Measurements from ENCODE around the gene DDIT3. TPM values are rescaled to one million over a fixed set of nuclear protein-coding genes. Genes with fewer than 3 reads are reported as not detected.

DDIT3 gene
- total RNA-seq, 1 donor from 2014 or later = 20.2 TPM

DNA sequence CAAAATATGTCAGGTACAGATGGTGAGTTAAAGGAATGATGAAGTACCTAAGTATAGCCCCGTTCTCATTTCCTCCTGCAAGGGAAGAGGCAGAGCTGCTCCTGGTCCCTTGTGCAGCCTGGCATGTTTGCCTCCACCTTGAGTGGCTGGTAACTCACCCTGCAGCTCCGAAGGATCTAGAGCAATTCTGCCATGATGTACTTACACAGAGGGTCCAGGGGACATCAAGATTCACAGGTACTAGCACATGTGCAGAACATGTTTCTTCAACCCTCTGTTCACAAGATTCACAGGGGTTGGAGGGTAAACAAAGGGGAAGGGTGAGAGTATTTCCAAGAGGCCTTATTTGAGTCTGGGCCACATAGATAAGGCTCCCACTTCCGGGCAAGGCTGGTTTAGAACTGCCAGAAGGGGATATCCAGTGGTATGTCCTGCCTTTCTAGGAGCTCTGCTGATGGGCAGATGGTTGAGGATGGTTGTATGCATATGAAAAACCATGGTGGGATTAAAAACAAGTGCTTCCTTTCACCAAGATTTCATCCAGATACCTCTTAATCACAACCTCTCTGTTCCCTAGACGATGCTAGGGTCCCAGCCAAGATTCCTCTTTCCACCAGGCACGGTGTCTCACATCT is 18.9 kb upstream of the DDIT3 start:
- no peak for DNase-seq (ENCODE audit: low read depth)
- no peak overlapping the region for H3K4me3 ChIP-seq (ENCODE audit: low read depth, low read length)
- TF ChIP-seq, protein P1, sequence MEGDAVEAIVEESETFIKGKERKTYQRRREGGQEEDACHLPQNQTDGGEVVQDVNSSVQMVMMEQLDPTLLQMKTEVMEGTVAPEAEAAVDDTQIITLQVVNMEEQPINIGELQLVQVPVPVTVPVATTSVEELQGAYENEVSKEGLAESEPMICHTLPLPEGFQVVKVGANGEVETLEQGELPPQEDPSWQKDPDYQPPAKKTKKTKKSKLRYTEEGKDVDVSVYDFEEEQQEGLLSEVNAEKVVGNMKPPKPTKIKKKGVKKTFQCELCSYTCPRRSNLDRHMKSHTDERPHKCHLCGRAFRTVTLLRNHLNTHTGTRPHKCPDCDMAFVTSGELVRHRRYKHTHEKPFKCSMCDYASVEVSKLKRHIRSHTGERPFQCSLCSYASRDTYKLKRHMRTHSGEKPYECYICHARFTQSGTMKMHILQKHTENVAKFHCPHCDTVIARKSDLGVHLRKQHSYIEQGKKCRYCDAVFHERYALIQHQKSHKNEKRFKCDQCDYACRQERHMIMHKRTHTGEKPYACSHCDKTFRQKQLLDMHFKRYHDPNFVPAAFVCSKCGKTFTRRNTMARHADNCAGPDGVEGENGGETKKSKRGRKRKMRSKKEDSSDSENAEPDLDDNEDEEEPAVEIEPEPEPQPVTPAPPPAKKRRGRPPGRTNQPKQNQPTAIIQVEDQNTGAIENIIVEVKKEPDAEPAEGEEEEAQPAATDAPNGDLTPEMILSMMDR (conservative IDR thresholded peaks at IDR 0.05; ENCODE audit: low read depth, low read length) = no peak

DNA sequence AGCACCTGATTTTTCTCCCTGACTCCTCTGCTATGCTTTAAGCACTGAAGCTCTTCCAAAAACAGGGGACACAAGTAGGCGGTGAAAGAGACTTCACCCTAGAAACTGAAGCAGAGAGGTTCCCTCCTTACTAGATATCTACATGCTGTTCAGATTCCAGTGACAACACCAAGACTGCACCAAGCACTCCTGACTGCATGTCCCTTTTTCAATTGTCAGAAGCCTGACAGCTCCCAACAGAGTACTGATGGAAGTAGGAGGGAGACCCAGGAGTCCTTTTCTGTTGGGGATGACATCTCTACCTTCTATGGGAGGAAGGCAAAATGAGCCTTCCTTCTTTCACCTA is 16.3 kb upstream of the DDIT3 start:
- H3K4me3 ChIP-seq (ENCODE audit: low read depth, low read length) = no peak overlapping the region
- TF ChIP-seq, protein P1 (conservative IDR thresholded peaks at IDR 0.05; ENCODE audit: low read depth, low read length) = no peak
- DNase-seq (ENCODE audit: low read depth) = no peak

DNA sequence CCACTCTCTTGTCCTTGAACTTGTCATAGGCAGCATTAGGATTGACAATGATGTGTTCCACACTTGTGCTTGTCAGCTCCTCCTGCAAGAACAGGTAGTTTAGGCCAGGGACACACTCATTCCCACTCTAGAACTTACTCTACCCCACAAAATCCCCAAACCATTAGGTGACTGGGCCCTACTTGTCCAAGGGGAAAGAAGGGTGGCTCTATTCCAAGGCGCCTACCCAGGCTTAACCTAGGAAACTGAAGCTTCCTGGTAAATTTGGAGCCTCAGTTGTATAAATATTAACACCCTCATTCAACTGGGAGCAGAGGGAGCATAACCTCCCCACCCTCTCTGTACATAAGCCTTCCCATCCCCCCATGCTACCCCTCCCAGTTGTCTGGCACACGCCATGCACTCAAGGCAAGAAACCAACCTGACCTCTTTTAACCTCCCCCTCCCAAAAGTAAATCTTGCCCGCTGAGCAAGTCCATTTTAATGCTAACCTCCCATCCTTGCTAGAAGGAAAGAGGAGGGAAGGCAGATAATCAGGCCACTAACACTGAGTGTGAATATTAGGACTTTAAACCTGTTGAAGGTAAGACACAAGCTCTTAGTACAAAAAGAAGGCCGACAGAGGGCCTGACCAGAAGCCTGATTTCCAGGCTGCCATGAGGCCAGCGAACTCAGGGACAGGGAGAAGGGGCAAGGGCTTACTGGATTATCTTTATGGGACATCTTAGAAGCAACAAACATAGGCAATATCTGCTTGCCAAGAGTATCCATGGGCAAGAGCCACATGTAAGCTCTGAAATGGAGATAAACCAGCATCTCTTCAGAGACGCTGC is 15.7 kb upstream of the DDIT3 start:
- no peak for DNase-seq (ENCODE audit: low read depth)
- TF ChIP-seq, protein P1 (conservative IDR thresholded peaks at IDR 0.05; ENCODE audit: low read depth, low read length) = no peak
- no peak overlapping the region for H3K4me3 ChIP-seq (ENCODE audit: low read depth, low read length)

GRCh38 chr12:57534991-57535543 is 14.8 kb upstream of the DDIT3 start:
- TF ChIP-seq, protein P1 (conservative IDR thresholded peaks at IDR 0.05; ENCODE audit: low read depth, low read length) = no peak
- H3K4me3 ChIP-seq (ENCODE audit: low read depth, low read length) = no peak overlapping the region
- no peak for DNase-seq (ENCODE audit: low read depth)

DNA sequence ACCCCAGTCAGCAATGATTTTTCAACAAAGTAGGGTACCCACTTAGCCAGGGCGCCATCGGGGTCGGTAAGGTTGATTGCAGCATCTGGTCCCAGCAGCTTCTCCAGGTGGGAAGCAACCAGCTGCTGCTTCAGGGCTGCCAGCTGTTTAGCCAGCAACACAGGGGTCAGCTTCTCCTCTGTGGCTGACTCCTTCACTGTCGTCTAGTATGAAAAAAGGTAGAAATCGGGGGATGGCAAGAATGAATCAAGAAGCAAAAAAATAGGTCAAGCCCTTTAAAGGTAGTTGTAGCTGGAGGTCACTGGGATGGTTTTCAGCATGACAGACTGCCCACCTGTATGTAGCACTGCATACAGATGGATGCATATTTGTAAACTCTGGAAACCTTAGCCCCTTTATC is 13.9 kb upstream of the DDIT3 start:
- H3K4me3 ChIP-seq (ENCODE audit: low read depth, low read length) = no peak overlapping the region
- TF ChIP-seq, protein P1 (conservative IDR thresholded peaks at IDR 0.05; ENCODE audit: low read depth, low read length) = no peak
- no peak for DNase-seq (ENCODE audit: low read depth)

GRCh38 chr12:57533108-57533507 is 12.8 kb upstream of the DDIT3 start:
- no peak overlapping the region for H3K4me3 ChIP-seq (ENCODE audit: low read depth, low read length)
- DNase-seq (ENCODE audit: low read depth) = no peak
- TF ChIP-seq, protein P1 (conservative IDR thresholded peaks at IDR 0.05; ENCODE audit: low read depth, low read length) = no peak

Measured in epithelial cell of proximal tubule (primary cell).